ENCODE data around the gene COL7A1.

Gene COL7A1

GRCh38 chr3:48592519-48593087 is 2.5 kb downstream of the COL7A1 start:
- DNase-seq: no peak

- no peak for DNase-seq
Measured at GRCh38 chr3:48591886-48592518, 3.1 kb downstream of the COL7A1 start.

GRCh38 chr3:48591436-48591835 is 3.7 kb downstream of the COL7A1 start:
- DNase-seq: no peak

- no peak for DNase-seq
Measured at GRCh38 chr3:48588230-48588629, 6.9 kb downstream of the COL7A1 start.

- no peak for DNase-seq
Measured at GRCh38 chr3:48587686-48588085, 7.4 kb downstream of the COL7A1 start.

- DNase-seq: no peak
Measured at GRCh38 chr3:48585411-48585810, 9.7 kb downstream of the COL7A1 start.

- no peak for DNase-seq
Measured at GRCh38 chr3:48584836-48585235, 10.3 kb downstream of the COL7A1 start.

GRCh38 chr3:48581621-48582481 is 13.3 kb downstream of the COL7A1 start:
- no peak for DNase-seq

GRCh38 chr3:48576647-48577046 is 18.5 kb downstream of the COL7A1 start:
- no peak for DNase-seq

- no peak for DNase-seq
Measured at GRCh38 chr3:48575366-48575765, 19.8 kb downstream of the COL7A1 start.

GRCh38 chr3:48573973-48574585 is 21.1 kb downstream of the COL7A1 start:
- no peak for DNase-seq

GRCh38 chr3:48572517-48572916 is 22.6 kb downstream of the COL7A1 start:
- no peak for DNase-seq

- no peak for DNase-seq
Measured at GRCh38 chr3:48571938-48572337, 23.2 kb downstream of the COL7A1 start.

- DNase-seq: no peak
Measured at GRCh38 chr3:48569808-48570450, 25.2 kb downstream of the COL7A1 start.

- no peak for DNase-seq
Measured at GRCh38 chr3:48569400-48569799, 25.7 kb downstream of the COL7A1 start.

GRCh38 chr3:48568476-48568875 is 26.7 kb downstream of the COL7A1 start:
- DNase-seq: no peak

GRCh38 chr3:48567500-48567899 is 27.6 kb downstream of the COL7A1 start:
- no peak for DNase-seq

GRCh38 chr3:48567090-48567489 is 28.0 kb downstream of the COL7A1 start:
- no peak for DNase-seq

GRCh38 chr3:48566401-48566760 is 28.7 kb downstream of the COL7A1 start:
- DNase-seq: no peak

- DNase-seq: peak in 1 of 58 donors; percentile 32
Measured at GRCh38 chr3:48565591-48566400, 29.3 kb downstream of the COL7A1 start.

- no peak for DNase-seq
Measured at GRCh38 chr3:48565186-48565585, 29.9 kb downstream of the COL7A1 start.
